ENCODE data around the gene AP1S3.
"Not testable (repeated sequence)": the region's sequence is repeated elsewhere in the genome, so short reads cannot be mapped to it uniquely, and the experiment has no call there.

The AP1S3 gene

DNA sequence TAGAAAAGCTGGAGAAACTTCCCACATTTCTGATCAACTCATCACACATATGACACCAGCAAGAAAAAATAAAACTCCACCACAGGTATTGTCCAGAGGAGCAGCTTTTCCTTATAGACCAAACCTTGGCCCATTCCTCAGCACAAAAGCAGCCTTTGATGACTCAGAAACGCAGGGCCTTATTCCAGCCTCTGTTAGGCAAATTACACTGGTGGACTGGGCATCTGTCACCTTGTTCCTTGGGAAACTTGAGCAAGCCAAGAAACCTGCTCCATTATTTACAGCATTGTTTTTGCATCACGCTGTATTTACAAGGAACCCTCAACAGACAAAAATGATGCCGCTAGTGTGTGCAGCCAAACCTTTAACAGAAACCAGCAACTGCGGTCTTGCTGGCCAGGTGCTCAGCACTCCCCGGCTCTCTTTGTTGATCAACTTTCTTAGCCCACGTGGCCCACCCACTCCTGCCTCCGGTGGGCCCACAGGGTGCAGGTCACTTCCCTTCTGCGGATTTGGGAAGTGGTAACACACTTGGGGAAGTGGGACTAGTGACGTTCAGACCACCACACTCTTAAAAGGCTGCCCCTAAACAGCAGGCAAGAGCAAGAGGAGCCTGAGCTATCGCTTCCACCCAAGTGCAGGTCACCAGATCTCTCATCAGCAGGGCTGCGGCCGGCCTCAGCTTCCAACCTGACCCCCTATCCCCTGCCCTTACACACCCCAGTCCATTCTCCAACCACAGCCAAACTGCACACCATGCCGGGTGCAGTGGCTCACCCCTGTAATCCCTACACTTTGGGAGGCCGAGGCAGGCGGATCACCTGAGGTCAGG, 1.5 kb downstream of the AP1S3 start:
- Histone ChIP-seq H3K4me3 (ENCODE audit: low read length) (no peak overlapping the region), H2AFZ (ENCODE audit: low read depth, low read length) (no peak overlapping the region), H3K4me1 (ENCODE audit: insufficient read depth, low read length) (no peaks in the 10 kb centered on the region), H3K27me3 (ENCODE audit: insufficient read depth, low read length) (peaks cover 4% of the 10 kb centered on the region), H3K9me3 (ENCODE audit: low read length) (no peaks in the 10 kb centered on the region), H3K36me3 (ENCODE audit: insufficient read depth, low read length) (no peaks in the 10 kb centered on the region)

DNA sequence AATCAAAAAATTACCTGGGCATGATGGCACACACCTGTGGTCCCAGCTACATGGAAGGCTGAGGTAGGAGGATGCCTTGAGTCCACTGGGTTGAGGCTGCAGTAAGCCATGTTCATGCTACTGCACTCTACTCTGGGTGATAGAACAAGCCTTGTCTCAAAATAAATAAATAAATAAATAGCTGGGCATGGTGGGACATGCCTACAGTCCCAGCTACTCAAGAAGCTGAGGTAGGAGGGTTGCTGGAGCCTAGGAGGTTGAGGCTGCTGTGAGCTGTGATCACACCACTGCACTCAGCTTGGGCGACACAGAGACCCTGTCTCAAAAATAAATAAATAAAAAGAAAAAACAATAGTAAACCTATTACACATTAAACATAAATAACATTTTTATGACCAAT, 3.0 kb downstream of the AP1S3 start:
- H3K27me3 ChIP-seq (ENCODE audit: insufficient read depth, low read length), result peaks cover 4% of the 10 kb centered on the region
- H2AFZ ChIP-seq (ENCODE audit: low read depth, low read length), result no peak overlapping the region
- H3K4me3 ChIP-seq (ENCODE audit: low read length), result no peak overlapping the region
- H3K9me3 ChIP-seq (ENCODE audit: low read length), result no peaks in the 10 kb centered on the region
- no peaks in the 10 kb centered on the region for H3K4me1 ChIP-seq (ENCODE audit: insufficient read depth, low read length)
- no peaks in the 10 kb centered on the region for H3K36me3 ChIP-seq (ENCODE audit: insufficient read depth, low read length)

DNA sequence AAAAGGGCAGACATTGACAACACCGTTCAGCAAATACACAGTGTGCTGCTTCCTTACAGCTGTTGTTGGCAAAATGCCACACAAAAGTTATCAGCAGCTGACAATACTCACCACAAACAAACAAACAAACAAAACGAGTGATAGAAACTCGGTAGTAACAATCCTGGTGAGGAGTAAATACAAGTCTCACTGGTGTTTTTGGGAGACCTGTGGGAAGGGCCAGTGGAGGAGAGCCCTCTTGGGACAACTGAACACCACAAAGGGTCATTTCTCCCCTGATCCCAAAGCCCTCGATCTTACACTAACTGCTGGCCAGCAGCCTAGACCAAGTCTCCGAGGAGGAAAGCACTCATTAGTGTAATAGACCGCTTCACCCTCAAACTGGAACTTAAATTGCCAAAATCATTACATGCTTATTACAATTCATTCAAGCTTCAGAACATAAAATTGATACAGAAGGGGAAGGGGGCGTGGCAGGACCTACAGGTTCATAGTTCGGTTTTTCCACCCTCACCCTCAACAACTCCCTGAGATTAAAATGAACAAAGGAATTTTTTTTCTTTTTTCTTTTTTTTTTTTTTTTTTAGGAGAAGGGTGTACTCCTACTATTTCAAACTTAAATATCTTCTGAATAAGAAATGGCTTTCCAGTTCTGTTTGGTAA, 5.0 kb downstream of the AP1S3 start:
- no peaks in the 10 kb centered on the region for H3K4me1 ChIP-seq (ENCODE audit: insufficient read depth, low read length)
- no peak overlapping the region for H2AFZ ChIP-seq (ENCODE audit: low read depth, low read length)
- no peaks in the 10 kb centered on the region for H3K36me3 ChIP-seq (ENCODE audit: insufficient read depth, low read length)
- no peaks in the 10 kb centered on the region for H3K9me3 ChIP-seq (ENCODE audit: low read length)
- no peak overlapping the region for H3K4me3 ChIP-seq (ENCODE audit: low read length)
- peaks cover 4% of the 10 kb centered on the region for H3K27me3 ChIP-seq (ENCODE audit: insufficient read depth, low read length)

DNA sequence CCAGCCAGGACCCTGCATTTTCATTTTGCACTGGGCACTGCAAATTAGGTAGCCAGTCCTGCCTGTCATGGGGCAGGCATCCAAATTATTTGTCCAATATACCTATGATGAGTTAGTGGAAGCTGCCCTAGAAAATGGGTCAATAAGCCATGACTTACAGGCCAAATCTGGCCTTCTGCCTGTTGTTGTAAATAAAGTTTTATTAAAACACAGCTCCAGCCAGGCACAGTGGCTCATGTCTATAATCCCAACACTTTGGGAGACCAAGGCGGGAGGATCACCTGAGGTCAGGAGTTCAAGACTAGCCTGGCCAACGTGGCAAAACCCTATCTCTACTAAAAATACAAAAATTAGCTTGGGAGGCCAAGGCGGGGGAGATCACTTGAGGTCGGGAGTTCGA, 8.3 kb downstream of the AP1S3 start:
- no peak overlapping the region for H2AFZ ChIP-seq (ENCODE audit: low read depth, low read length)

DNA sequence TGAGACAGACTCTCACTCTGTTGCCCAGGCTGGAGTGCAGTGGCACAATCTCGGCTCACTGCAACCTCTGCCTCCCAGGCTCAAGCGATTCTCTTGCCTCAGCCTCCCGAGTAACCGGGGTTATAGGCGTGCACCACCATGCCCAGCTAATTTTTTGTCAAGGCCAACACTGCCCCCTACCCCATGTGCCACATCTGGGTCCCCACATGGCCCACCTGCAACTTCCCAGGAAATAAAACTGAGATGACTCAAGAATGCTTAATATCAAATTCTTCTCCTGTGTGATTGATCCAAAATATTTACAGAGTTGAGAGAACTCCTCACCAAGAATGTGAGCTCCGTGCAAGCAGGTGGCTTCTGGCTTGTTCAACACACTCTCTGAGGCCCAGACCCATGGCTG, 9.1 kb downstream of the AP1S3 start:
- Histone ChIP-seq H3K9me3 (ENCODE audit: low read length) (no peaks in the 10 kb centered on the region), H3K27me3 (ENCODE audit: insufficient read depth, low read length) (no peaks in the 10 kb centered on the region), H2AFZ (ENCODE audit: low read depth, low read length) (no peak overlapping the region), H3K36me3 (ENCODE audit: insufficient read depth, low read length) (no peaks in the 10 kb centered on the region), H3K4me1 (ENCODE audit: insufficient read depth, low read length) (no peaks in the 10 kb centered on the region), H3K4me3 (ENCODE audit: low read length) (no peak overlapping the region)

More for the DNA sequence above, 8.3 kb downstream of the AP1S3 start:
- H3K4me3 ChIP-seq (ENCODE audit: low read length), result no peak overlapping the region
- H3K36me3 ChIP-seq (ENCODE audit: insufficient read depth, low read length), result no peaks in the 10 kb centered on the region
- H3K9me3 ChIP-seq (ENCODE audit: low read length), result no peaks in the 10 kb centered on the region
- H3K27me3 ChIP-seq (ENCODE audit: insufficient read depth, low read length), result no peaks in the 10 kb centered on the region
- no peaks in the 10 kb centered on the region for H3K4me1 ChIP-seq (ENCODE audit: insufficient read depth, low read length)

DNA sequence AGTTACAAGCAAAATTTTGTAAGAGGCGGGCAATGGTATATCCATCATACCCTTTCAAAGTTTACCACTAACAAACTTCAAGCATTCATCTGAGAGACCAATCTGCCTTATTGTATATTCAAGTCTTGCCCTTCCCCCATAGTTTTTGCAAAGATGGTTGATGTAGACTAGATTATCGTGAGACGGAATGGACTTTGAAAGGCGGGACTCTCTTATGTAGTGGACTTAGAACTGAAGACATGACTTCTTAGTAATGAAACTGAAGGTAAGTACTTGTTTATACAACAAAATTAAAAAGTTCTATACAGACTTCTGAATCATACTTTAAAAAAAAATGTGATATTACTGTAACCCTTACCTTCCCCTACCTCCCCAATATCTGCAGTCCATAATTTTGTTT, 10.4 kb downstream of the AP1S3 start:
- Histone ChIP-seq H3K4me1 (ENCODE audit: insufficient read depth, low read length) (no peaks in the 10 kb centered on the region), H3K36me3 (ENCODE audit: insufficient read depth, low read length) (no peaks in the 10 kb centered on the region), H2AFZ (ENCODE audit: low read depth, low read length) (no peak overlapping the region), H3K9me3 (ENCODE audit: low read length) (no peaks in the 10 kb centered on the region), H3K4me3 (ENCODE audit: low read length) (no peak overlapping the region), H3K27me3 (ENCODE audit: insufficient read depth, low read length) (no peaks in the 10 kb centered on the region)

DNA sequence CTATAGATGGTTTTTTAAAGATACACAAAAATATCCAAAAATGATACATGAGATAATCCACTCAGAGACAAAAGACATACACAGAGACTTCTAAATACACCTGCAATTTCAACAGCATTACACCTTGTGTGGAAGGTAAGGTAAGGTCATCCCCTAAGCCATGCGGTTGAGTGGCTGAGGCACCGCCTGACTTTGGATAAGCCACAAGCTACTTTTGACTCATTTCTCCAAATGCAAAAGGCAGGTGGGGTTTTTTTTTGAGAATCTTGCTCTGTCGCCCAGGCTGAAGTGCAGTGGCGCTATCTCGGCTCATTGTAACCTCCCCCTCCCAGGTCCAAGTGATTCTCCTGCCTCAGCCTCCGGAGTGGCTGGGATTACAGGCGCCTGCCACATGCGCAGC, 13.1 kb downstream of the AP1S3 start:
- Histone ChIP-seq H3K36me3 (ENCODE audit: insufficient read depth, low read length) (no peaks in the 10 kb centered on the region), H3K9me3 (ENCODE audit: low read length) (no peaks in the 10 kb centered on the region), H3K4me1 (ENCODE audit: insufficient read depth, low read length) (no peaks in the 10 kb centered on the region), H3K27me3 (ENCODE audit: insufficient read depth, low read length) (no peaks in the 10 kb centered on the region), H2AFZ (ENCODE audit: low read depth, low read length) (no peak overlapping the region), H3K4me3 (ENCODE audit: low read length) (no peak overlapping the region)

DNA sequence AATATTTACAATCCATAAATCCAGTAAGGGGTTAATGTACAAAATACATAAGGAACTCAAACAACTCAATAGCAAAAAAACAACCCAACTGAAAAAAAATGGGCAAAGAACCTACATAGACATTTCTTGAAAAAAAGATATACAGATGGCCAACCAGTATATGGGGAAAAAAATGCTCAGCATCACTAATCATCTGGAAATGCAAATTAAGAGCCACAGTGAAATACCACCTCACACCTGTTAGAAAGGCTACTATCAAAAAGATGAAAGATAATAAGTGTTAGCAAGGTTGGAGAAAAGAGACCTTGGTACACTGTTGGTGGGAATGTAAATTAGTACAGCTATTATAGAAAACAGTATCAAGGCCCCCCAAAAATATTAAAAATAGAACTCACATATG, 14.6 kb downstream of the AP1S3 start:
- Histone ChIP-seq H2AFZ (ENCODE audit: low read depth, low read length) (no peak overlapping the region), H3K27me3 (ENCODE audit: insufficient read depth, low read length) (no peaks in the 10 kb centered on the region), H3K4me1 (ENCODE audit: insufficient read depth, low read length) (no peaks in the 10 kb centered on the region), H3K36me3 (ENCODE audit: insufficient read depth, low read length) (no peaks in the 10 kb centered on the region), H3K4me3 (ENCODE audit: low read length) (no peak overlapping the region), H3K9me3 (ENCODE audit: low read length) (no peaks in the 10 kb centered on the region)

DNA sequence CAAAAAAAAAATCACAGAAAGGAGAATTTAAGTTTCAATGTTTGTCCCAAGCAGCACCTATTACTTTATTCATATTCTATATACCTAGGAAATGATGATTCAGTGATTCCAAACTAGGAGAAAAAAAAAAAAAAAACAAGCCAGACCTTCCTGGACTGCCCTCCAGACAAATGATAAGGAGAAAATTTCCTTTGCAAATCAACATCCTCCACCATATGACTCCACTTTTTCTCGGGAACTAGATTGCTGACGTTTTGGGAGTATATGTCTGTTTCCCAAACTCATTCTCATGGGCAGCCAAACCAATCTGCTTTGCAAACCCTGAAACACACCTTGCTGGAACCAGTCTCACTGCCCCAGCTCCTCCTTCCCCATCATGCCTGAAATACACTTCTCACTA, 16.8 kb downstream of the AP1S3 start:
- H3K9me3 ChIP-seq (ENCODE audit: low read length), result no peaks in the 10 kb centered on the region
- no peaks in the 10 kb centered on the region for H3K27me3 ChIP-seq (ENCODE audit: insufficient read depth, low read length)
- no peak overlapping the region for H2AFZ ChIP-seq (ENCODE audit: low read depth, low read length)
- no peaks in the 10 kb centered on the region for H3K4me1 ChIP-seq (ENCODE audit: insufficient read depth, low read length)
- no peaks in the 10 kb centered on the region for H3K36me3 ChIP-seq (ENCODE audit: insufficient read depth, low read length)
- H3K4me3 ChIP-seq (ENCODE audit: low read length), result no peak overlapping the region

DNA sequence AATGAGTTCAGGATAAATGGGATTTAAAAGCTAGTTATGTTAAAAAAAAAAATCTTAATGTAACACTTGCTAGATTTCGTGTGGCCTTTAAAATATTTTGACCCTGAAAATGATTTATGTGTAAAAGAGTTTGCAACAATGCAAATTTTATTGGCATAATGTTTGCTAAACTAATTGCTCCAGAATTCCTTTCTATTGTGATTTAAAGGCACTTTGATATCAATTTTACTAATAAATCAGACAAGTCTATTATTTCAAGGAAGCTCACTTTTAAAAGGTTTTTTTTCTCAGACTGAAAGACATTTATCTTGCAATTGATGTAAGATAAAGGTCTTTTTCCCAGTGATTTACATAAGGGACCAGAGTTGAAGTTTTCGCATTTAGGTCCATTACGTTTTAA, 17.5 kb downstream of the AP1S3 start:
- Histone ChIP-seq H3K4me1 (ENCODE audit: insufficient read depth, low read length) (no peaks in the 10 kb centered on the region), H3K4me3 (ENCODE audit: low read length) (no peak overlapping the region), H3K27me3 (ENCODE audit: insufficient read depth, low read length) (no peaks in the 10 kb centered on the region), H3K9me3 (ENCODE audit: low read length) (no peaks in the 10 kb centered on the region), H2AFZ (ENCODE audit: low read depth, low read length) (no peak overlapping the region), H3K36me3 (ENCODE audit: insufficient read depth, low read length) (no peaks in the 10 kb centered on the region)

DNA sequence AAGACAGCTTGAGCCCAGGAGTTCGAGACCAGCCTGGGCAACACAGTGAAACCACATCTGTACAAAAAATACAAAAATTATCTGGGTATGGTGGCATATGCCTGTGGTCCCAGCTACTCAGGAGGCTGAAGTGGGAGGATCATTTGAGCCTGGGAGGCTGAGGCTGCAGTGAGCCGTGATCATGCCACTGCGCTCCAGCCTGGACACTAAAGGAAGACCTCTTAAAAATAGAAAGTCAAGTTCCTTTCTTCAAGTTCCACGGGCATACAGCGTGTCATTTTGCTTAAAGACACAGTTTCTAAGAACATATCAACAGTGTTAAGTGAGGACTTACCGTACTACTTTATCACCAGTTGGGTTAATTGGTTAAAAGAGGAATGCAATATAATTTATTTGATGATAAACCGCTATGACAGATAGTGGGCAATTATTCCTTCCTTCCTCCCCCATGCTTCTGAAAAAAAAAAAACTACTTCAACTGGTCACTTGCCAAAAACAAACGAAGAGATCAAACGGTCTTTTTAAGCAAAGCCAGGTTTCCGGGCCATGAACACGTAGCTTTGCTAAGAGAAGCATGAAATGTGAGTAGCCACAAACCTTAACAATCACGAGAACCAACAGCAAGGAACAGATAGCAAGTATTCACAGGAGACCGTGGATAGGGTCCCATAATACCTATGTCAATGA, 21.4 kb downstream of the AP1S3 start:
- Histone ChIP-seq H3K4me3 (ENCODE audit: low read length) (no peak overlapping the region), H2AFZ (ENCODE audit: low read depth, low read length) (no peak overlapping the region), H3K4me1 (ENCODE audit: insufficient read depth, low read length) (no peaks in the 10 kb centered on the region), H3K27me3 (ENCODE audit: insufficient read depth, low read length) (no peaks in the 10 kb centered on the region), H3K36me3 (ENCODE audit: insufficient read depth, low read length) (no peaks in the 10 kb centered on the region), H3K9me3 (ENCODE audit: low read length) (no peaks in the 10 kb centered on the region)

DNA sequence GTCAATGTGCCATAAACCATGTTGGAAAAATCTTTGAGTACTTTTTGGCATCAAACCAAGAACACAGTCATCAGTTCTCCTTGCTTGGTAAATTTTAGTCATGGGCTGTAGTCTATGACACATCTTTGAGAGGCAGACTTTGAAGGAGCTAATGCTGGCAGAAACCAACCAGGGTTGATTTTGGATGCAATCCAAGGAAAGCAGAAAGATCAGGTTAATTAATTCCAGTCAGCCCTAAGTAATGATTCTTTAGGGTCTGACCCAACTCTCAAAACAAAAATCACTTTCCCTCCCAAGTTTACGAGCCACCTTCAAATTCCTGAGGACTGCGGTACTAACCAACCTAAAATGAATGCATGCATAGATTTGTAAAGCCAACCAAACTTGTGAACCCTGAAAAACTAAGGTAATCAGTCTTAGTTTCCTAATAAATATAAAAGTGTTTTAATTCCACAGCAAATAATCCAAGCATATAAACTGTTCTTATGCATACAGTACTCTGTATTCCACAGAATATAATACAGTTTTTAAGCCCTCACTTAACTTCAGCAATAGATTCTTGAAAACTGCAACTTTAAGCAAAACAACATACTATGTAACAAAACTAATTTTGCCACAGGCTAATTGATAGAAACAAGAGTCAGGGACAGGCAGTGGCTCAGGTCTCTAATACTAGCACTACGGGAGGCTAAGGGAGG, 22.0 kb downstream of the AP1S3 start:
- H3K4me1 ChIP-seq (ENCODE audit: insufficient read depth, low read length), result no peaks in the 10 kb centered on the region
- H3K4me3 ChIP-seq (ENCODE audit: low read length), result no peak overlapping the region
- H3K9me3 ChIP-seq (ENCODE audit: low read length), result no peaks in the 10 kb centered on the region
- no peaks in the 10 kb centered on the region for H3K27me3 ChIP-seq (ENCODE audit: insufficient read depth, low read length)
- H3K36me3 ChIP-seq (ENCODE audit: insufficient read depth, low read length), result no peaks in the 10 kb centered on the region
- no peak overlapping the region for H2AFZ ChIP-seq (ENCODE audit: low read depth, low read length)

DNA sequence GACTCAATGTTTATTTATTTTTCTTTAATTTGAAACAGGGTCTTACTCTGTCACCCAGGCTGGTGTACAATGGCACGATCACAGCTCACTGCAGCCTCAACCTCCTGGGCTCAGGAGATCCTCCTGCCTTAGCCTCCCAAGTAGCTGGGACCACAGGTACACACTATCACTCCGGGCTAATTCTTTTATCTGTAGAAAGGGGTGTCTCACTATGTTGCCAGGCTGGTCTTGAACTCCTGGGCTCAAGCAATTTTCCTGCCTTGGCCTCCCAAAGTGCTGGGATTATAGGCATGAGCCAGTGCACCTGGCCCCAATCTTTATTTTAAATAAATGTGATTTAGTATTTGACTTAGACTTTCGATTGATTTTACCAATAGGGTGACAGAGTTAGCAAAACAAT, 22.6 kb downstream of the AP1S3 start:
- not testable (repeated sequence) for H3K36me3 ChIP-seq (ENCODE audit: insufficient read depth, low read length); H2AFZ ChIP-seq (ENCODE audit: low read depth, low read length); H3K4me1 ChIP-seq (ENCODE audit: insufficient read depth, low read length); H3K27me3 ChIP-seq (ENCODE audit: insufficient read depth, low read length); H3K9me3 ChIP-seq (ENCODE audit: low read length); H3K4me3 ChIP-seq (ENCODE audit: low read length)

Measured in neuron (in vitro differentiated cells).